ENCODE measurements around the gene CA10. TPM values are rescaled to one million over a fixed set of nuclear protein-coding genes. Genes with fewer than 3 reads are reported as not detected.

CA10 gene
- total RNA-seq, 4 donors from 2014 or later: not detected

GRCh38 chr17:51662204-51663056, 496.1 kb downstream of the CA10 start:
- TF ChIP-seq POLR2A (IDR thresholded peaks at IDR 0.05) (no peak), EP300 (IDR thresholded peaks at IDR 0.05) (no peak), POLR2AphosphoS5 (IDR thresholded peaks at IDR 0.05) (no peak)
- TF ChIP-seq, protein P1, sequence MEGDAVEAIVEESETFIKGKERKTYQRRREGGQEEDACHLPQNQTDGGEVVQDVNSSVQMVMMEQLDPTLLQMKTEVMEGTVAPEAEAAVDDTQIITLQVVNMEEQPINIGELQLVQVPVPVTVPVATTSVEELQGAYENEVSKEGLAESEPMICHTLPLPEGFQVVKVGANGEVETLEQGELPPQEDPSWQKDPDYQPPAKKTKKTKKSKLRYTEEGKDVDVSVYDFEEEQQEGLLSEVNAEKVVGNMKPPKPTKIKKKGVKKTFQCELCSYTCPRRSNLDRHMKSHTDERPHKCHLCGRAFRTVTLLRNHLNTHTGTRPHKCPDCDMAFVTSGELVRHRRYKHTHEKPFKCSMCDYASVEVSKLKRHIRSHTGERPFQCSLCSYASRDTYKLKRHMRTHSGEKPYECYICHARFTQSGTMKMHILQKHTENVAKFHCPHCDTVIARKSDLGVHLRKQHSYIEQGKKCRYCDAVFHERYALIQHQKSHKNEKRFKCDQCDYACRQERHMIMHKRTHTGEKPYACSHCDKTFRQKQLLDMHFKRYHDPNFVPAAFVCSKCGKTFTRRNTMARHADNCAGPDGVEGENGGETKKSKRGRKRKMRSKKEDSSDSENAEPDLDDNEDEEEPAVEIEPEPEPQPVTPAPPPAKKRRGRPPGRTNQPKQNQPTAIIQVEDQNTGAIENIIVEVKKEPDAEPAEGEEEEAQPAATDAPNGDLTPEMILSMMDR (IDR thresholded peaks at IDR 0.05): no peak
- H3K4me3 ChIP-seq: no peak overlapping the region
- no peaks in the 10 kb centered on the region for H3K36me3 ChIP-seq
- ATAC-seq: no peak
- H3K4me1 ChIP-seq: no peaks in the 10 kb centered on the region
- H3K9me3 ChIP-seq: no peaks in the 10 kb centered on the region
- H3K27ac ChIP-seq: no peak overlapping the region
- H3K27me3 ChIP-seq: peaks cover 9% of the 10 kb centered on the region
- 59 to 71% methylated on average over 2 of the region's 2 CpGs for WGBS, 2 donors (ENCODE audit: low coverage in 1 of 2)

- TF ChIP-seq POLR2AphosphoS5 (IDR thresholded peaks at IDR 0.05) (no peak), EP300 (IDR thresholded peaks at IDR 0.05) (no peak), POLR2A (IDR thresholded peaks at IDR 0.05) (no peak)
- TF ChIP-seq, protein P1 (IDR thresholded peaks at IDR 0.05): no peak
- no peak for ATAC-seq
- no peak overlapping the region for H3K27ac ChIP-seq
- WGBS, 2 donors (ENCODE audit: low coverage in 1 of 2): 81 to 82% methylated on average over 4 of the region's 4 CpGs
- H3K4me3 ChIP-seq: no peak overlapping the region
- no peaks in the 10 kb centered on the region for H3K4me1 ChIP-seq
- no peaks in the 10 kb centered on the region for H3K36me3 ChIP-seq
- no peaks in the 10 kb centered on the region for H3K9me3 ChIP-seq
- peaks cover 13% of the 10 kb centered on the region for H3K27me3 ChIP-seq
These were observed 497.1 kb downstream of the CA10 start for GRCh38 chr17:51661403-51661802.

GRCh38 chr17:51660266-51660665, 498.2 kb downstream of the CA10 start:
- H3K36me3 ChIP-seq: no peaks in the 10 kb centered on the region
- no peak overlapping the region for H3K27ac ChIP-seq
- H3K4me1 ChIP-seq: no peaks in the 10 kb centered on the region
- peaks cover 19% of the 10 kb centered on the region for H3K27me3 ChIP-seq
- ATAC-seq: no peak
- H3K9me3 ChIP-seq: no peaks in the 10 kb centered on the region
- H3K4me3 ChIP-seq: no peak overlapping the region
- no peak for TF ChIP-seq POLR2A (IDR thresholded peaks at IDR 0.05)
- no peak for TF ChIP-seq EP300 (IDR thresholded peaks at IDR 0.05)
- TF ChIP-seq, protein P1 (IDR thresholded peaks at IDR 0.05): no peak
- TF ChIP-seq POLR2AphosphoS5 (IDR thresholded peaks at IDR 0.05): no peak
- WGBS, 2 donors (ENCODE audit: low coverage in 1 of 2): 84 to 100% methylated on average over 1 to 2 of the region's 4 CpGs

GRCh38 chr17:51657224-51657623, 501.3 kb downstream of the CA10 start:
- Histone ChIP-seq H3K4me3 (no peak overlapping the region), H3K36me3 (no peaks in the 10 kb centered on the region), H3K27me3 (peaks cover 19% of the 10 kb centered on the region), H3K9me3 (no peaks in the 10 kb centered on the region), H3K4me1 (no peaks in the 10 kb centered on the region), H3K27ac (no peak overlapping the region)
- TF ChIP-seq, protein P1 (IDR thresholded peaks at IDR 0.05): no peak
- TF ChIP-seq POLR2A (IDR thresholded peaks at IDR 0.05): no peak
- no peak for TF ChIP-seq POLR2AphosphoS5 (IDR thresholded peaks at IDR 0.05)
- no peak for TF ChIP-seq EP300 (IDR thresholded peaks at IDR 0.05)
- no peak for ATAC-seq

GRCh38 chr17:51653878-51654277, 504.6 kb downstream of the CA10 start:
- Histone ChIP-seq H3K4me3 (no peak overlapping the region), H3K27me3 (peaks cover 18% of the 10 kb centered on the region), H3K9me3 (no peaks in the 10 kb centered on the region), H3K4me1 (no peaks in the 10 kb centered on the region), H3K36me3 (no peaks in the 10 kb centered on the region), H3K27ac (no peak overlapping the region)
- ATAC-seq: no peak
- WGBS, 2 donors (ENCODE audit: low coverage in 1 of 2): 25 to 38% methylated on average over 5 of the region's 5 CpGs
- TF ChIP-seq, protein P1 (IDR thresholded peaks at IDR 0.05): no peak
- no peak for TF ChIP-seq EP300 (IDR thresholded peaks at IDR 0.05)
- no peak for TF ChIP-seq POLR2A (IDR thresholded peaks at IDR 0.05)
- TF ChIP-seq POLR2AphosphoS5 (IDR thresholded peaks at IDR 0.05): no peak

Measured in gastroesophageal sphincter (tissue), 4 donors.